Measurements from ENCODE around the gene SREK1. TPM values are rescaled to one million over a fixed set of nuclear protein-coding genes. Genes with fewer than 3 reads are reported as not detected.

Gene SREK1
- total RNA-seq, 1 experiment from 2014 or later, result 99.6 TPM

DNA sequence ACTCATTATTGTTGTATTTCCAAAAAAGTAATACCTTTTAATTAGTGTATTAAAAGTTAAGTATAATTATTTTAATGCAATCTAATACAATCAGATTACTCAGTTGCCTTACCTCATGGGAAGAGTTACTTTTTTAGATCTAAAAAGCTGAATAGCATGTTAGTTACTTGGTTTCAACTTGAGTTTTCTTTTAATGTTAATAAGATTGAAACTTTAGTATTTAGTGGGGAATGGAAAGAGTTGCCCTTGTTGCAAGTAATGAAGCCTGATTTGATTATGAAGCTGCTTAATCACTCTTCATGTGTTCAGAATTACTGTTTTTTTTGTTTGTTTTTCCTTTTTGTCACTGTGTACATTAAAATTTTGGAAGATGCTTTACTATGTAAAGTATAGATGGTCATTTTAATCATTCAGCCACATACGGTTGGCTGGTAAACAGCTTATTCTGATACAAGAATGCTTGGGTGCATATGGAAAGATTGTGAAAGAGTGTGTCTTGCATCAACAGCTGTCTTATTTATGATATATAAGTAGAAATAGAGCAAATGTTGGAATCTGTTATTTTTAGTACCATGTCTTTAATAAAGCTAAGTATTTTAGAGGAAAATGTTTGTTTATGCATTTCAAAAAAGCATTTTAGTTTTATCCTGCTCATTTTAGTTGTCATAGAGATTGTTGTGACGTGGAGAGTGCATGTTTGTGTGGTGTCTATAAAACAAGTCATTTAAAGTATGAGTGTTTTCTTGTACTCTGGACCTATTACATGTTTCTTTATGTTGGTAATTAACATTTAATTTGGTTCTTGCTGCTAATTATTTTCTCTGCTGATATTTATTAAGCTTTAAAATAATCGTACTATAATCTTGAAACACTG is 36.4 kb downstream of the SREK1 start:
- H3K4me3 Mint-ChIP-seq (ENCODE audit: low read depth, unreplicated experiment), result no peak overlapping the region
- no peaks in the 10 kb centered on the region for H3K9me3 Mint-ChIP-seq (ENCODE audit: low read depth, unreplicated experiment)
- CTCF ChIA-PET, result no interaction called here
- no peak for DNase-seq
- no peak for TF ChIP-seq CTCF (IDR thresholded peaks at IDR 0.05; ENCODE audit: unreplicated experiment)
- H3K4me1 Mint-ChIP-seq (ENCODE audit: low read depth, unreplicated experiment), result no peaks in the 10 kb centered on the region
- peaks cover 35% of the 10 kb centered on the region for H3K36me3 Mint-ChIP-seq (ENCODE audit: insufficient read depth, unreplicated experiment)
- intact Hi-C loops (cut with micrococcal nuclease; ENCODE audit: unreplicated experiment), result no loop called here
- no peaks in the 10 kb centered on the region for H3K27me3 Mint-ChIP-seq (ENCODE audit: unreplicated experiment)
- H3K27ac Mint-ChIP-seq (ENCODE audit: unreplicated experiment), result no peak overlapping the region
- BruUV-seq (replicated peaks), result no TSS peak

- DNase-seq, result no peak
- intact Hi-C loops (cut with micrococcal nuclease; ENCODE audit: unreplicated experiment), result no loop called here
- Mint-ChIP-seq H3K27ac (ENCODE audit: unreplicated experiment) (no peak overlapping the region), H3K36me3 (ENCODE audit: insufficient read depth, unreplicated experiment) (peaks cover 8% of the 10 kb centered on the region), H3K9me3 (ENCODE audit: low read depth, unreplicated experiment) (no peaks in the 10 kb centered on the region), H3K4me3 (ENCODE audit: low read depth, unreplicated experiment) (no peak overlapping the region), H3K4me1 (ENCODE audit: low read depth, unreplicated experiment) (no peaks in the 10 kb centered on the region), H3K27me3 (ENCODE audit: unreplicated experiment) (no peaks in the 10 kb centered on the region)
- CTCF ChIA-PET, result no interaction called here
- no peak for TF ChIP-seq CTCF (IDR thresholded peaks at IDR 0.05; ENCODE audit: unreplicated experiment)
- BruUV-seq (replicated peaks), result no TSS peak
These were observed 42.0 kb downstream of the SREK1 start for GRCh38 chr5:66186108-66186507.

DNA sequence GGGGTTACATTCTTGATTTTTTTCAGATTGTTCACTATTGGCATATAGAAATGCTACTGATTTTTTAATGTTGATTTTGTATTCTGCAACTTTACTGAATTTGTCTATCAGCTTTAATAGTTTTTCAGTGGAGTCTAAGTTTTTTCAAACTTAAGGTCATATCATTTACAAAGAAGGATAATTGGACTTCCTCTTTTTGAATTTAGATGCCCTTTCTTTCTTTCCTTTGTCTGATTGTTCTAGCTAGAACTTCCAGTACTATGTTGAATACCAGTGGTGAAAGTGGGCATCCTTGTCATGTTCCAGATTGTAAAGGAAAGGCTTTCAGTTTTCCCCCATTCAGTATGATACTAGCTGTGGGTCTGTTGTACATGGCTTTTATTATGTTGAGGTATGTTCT is 49.3 kb downstream of the SREK1 start:
- no peaks in the 10 kb centered on the region for H3K4me1 Mint-ChIP-seq (ENCODE audit: low read depth, unreplicated experiment)
- no peak for DNase-seq
- BruUV-seq (replicated peaks), result no TSS peak
- H3K4me3 Mint-ChIP-seq (ENCODE audit: low read depth, unreplicated experiment), result no peak overlapping the region
- H3K27ac Mint-ChIP-seq (ENCODE audit: unreplicated experiment), result no peak overlapping the region
- no peaks in the 10 kb centered on the region for H3K9me3 Mint-ChIP-seq (ENCODE audit: low read depth, unreplicated experiment)
- no peaks in the 10 kb centered on the region for H3K27me3 Mint-ChIP-seq (ENCODE audit: unreplicated experiment)
- CTCF ChIA-PET, result no interaction called here
- TF ChIP-seq CTCF (IDR thresholded peaks at IDR 0.05; ENCODE audit: unreplicated experiment), result no peak
- intact Hi-C loops (cut with micrococcal nuclease; ENCODE audit: unreplicated experiment), result no loop called here
- H3K36me3 Mint-ChIP-seq (ENCODE audit: insufficient read depth, unreplicated experiment), result no peaks in the 10 kb centered on the region

DNA sequence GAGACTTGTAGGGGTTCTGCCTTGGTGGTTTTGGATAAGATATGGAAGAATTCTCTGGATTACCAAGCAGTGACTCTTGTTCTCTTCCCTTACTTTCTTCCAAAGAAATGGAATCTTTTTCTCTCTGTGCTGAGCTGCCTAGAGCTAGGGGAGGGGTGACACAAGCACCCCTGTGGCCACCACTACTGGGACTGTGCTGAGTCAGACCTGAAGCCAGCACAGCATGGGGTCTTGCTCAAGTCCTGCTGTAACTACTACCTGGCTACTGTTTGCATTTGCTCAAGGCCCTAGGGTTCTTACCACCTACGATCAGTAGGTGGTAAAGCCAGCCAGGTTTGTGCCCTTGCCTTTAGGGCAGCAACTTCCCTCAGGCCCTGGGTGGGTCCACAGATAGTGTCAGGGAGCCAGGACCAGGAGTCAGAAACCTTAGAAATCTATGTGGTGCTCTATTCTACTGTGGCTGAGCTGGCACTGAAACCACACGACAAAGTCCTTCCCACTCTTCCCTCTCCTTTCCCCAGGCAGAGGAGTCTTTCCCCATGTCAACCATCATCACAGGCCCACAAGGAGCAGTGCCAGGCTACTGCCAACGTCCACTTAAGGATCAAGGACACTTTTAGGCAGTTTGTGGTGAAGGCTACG is 53.8 kb downstream of the SREK1 start:
- Mint-ChIP-seq H3K4me3 (ENCODE audit: low read depth, unreplicated experiment) (no peak overlapping the region), H3K27me3 (ENCODE audit: unreplicated experiment) (no peaks in the 10 kb centered on the region), H3K9me3 (ENCODE audit: low read depth, unreplicated experiment) (no peaks in the 10 kb centered on the region), H3K27ac (ENCODE audit: unreplicated experiment) (no peak overlapping the region), H3K4me1 (ENCODE audit: low read depth, unreplicated experiment) (no peaks in the 10 kb centered on the region), H3K36me3 (ENCODE audit: insufficient read depth, unreplicated experiment) (no peaks in the 10 kb centered on the region)
- TF ChIP-seq CTCF (IDR thresholded peaks at IDR 0.05; ENCODE audit: unreplicated experiment), result no peak
- BruUV-seq (replicated peaks), result no TSS peak
- no peak for DNase-seq
- CTCF ChIA-PET, result no interaction called here
- intact Hi-C loops (cut with micrococcal nuclease; ENCODE audit: unreplicated experiment), result no loop called here

Measured in Calu3 (cell line).